ENCODE data around the gene PPM1B. TPM values are rescaled to one million over a fixed set of nuclear protein-coding genes. Genes with fewer than 3 reads are reported as not detected.
A peak's percentile ranks its signal among the peaks of the same experiment; 100 is the strongest.

Gene PPM1B
- total RNA-seq = 51.7 TPM
- long read RNA-seq, transcript PPM1B-204 (6 exons, 3,877 nt) = major isoform, 73 of 129 reads
- long read RNA-seq, transcript PPM1B-201 (6 exons, 2,606 nt) = minor isoform, 41 of 129 reads
- long read RNA-seq, partial matches to known transcripts = 6 of 129 reads
- long read RNA-seq, other reads (novel, unspliced or antisense) = 7 of 129 reads

GRCh38 chr2:44168681-44169154 lies at the start of gene PPM1B:
PPM1B (plus strand) TSS chr2:44168875; CDS start chr2:44201200, 32,325 bp downstream.
- peak; percentile 92 to 95 for ATAC-seq
- H3K9me3 ChIP-seq = peaks cover 6% of the 10 kb centered on the region
- peaks cover 19% of the 10 kb centered on the region for H3K4me1 ChIP-seq
- H3K27me3 ChIP-seq (ENCODE audit: low read depth) = no peaks in the 10 kb centered on the region
- DNase-seq = peak; percentile 99
- TF ChIP-seq CTCF (IDR thresholded peaks at IDR 0.05) = no peak
- H3K36me3 ChIP-seq = no peaks in the 10 kb centered on the region
- H3K4me3 ChIP-seq = peak within 1 kb of the TSS; percentile 90
- H3K27ac ChIP-seq = peak within 1 kb of the TSS; percentile 96
- intact Hi-C loops (cut with DNase I) = no loop called here

- TF ChIP-seq CTCF (IDR thresholded peaks at IDR 0.05) = no peak
- Histone ChIP-seq H3K27me3 (ENCODE audit: low read depth) (no peaks in the 10 kb centered on the region), H3K4me3 (no peak overlapping the region), H3K27ac (no peak overlapping the region), H3K4me1 (no peaks in the 10 kb centered on the region), H3K9me3 (no peaks in the 10 kb centered on the region), H3K36me3 (no peaks in the 10 kb centered on the region)
- ATAC-seq = no peak
- intact Hi-C loops (cut with DNase I) = no loop called here
- no peak for DNase-seq
Observed at GRCh38 chr2:44119878-44120277, 48.8 kb upstream of the PPM1B start.

- Histone ChIP-seq H3K9me3 (no peaks in the 10 kb centered on the region), H3K4me3 (no peak overlapping the region), H3K4me1 (no peaks in the 10 kb centered on the region), H3K27me3 (ENCODE audit: low read depth) (no peaks in the 10 kb centered on the region), H3K27ac (no peak overlapping the region), H3K36me3 (no peaks in the 10 kb centered on the region)
- ATAC-seq (no peak), DNase-seq (no peak)
- intact Hi-C loops (cut with DNase I) = no loop called here
- no peak for TF ChIP-seq CTCF (IDR thresholded peaks at IDR 0.05)
Observed at GRCh38 chr2:44120428-44120827, 48.2 kb upstream of the PPM1B start.

GRCh38 chr2:44121899-44122298 lies 46.8 kb upstream of the PPM1B start:
- no peak for ATAC-seq

GRCh38 chr2:44124500-44124899 lies 44.2 kb upstream of the PPM1B start:
- H3K36me3 ChIP-seq = no peaks in the 10 kb centered on the region
- H3K27me3 ChIP-seq (ENCODE audit: low read depth) = no peaks in the 10 kb centered on the region
- intact Hi-C loops (cut with DNase I) = no loop called here
- no peak for ATAC-seq
- DNase-seq = no peak
- no peak overlapping the region for H3K4me3 ChIP-seq
- no peaks in the 10 kb centered on the region for H3K4me1 ChIP-seq
- no peaks in the 10 kb centered on the region for H3K9me3 ChIP-seq
- no peak overlapping the region for H3K27ac ChIP-seq
- TF ChIP-seq CTCF (IDR thresholded peaks at IDR 0.05) = no peak

More at GRCh38 chr2:44121899-44122298, 46.8 kb upstream of the PPM1B start:
- H3K4me1 ChIP-seq = no peaks in the 10 kb centered on the region
- DNase-seq = no peak
- intact Hi-C loops (cut with DNase I) = no loop called here
- no peak for TF ChIP-seq CTCF (IDR thresholded peaks at IDR 0.05)
- no peak overlapping the region for H3K27ac ChIP-seq
- H3K4me3 ChIP-seq = no peak overlapping the region
- no peaks in the 10 kb centered on the region for H3K36me3 ChIP-seq
- no peaks in the 10 kb centered on the region for H3K27me3 ChIP-seq (ENCODE audit: low read depth)
- H3K9me3 ChIP-seq = no peaks in the 10 kb centered on the region
